NCI-H2029 (cell line): Measurements from ENCODE around the gene RIPOR3.

Experiments used
- DNase-seq: peaks from one replicate; lab custom pipeline; 2025; lab: John Stamatoyannopoulos, UW

The RIPOR3 gene, protein sequence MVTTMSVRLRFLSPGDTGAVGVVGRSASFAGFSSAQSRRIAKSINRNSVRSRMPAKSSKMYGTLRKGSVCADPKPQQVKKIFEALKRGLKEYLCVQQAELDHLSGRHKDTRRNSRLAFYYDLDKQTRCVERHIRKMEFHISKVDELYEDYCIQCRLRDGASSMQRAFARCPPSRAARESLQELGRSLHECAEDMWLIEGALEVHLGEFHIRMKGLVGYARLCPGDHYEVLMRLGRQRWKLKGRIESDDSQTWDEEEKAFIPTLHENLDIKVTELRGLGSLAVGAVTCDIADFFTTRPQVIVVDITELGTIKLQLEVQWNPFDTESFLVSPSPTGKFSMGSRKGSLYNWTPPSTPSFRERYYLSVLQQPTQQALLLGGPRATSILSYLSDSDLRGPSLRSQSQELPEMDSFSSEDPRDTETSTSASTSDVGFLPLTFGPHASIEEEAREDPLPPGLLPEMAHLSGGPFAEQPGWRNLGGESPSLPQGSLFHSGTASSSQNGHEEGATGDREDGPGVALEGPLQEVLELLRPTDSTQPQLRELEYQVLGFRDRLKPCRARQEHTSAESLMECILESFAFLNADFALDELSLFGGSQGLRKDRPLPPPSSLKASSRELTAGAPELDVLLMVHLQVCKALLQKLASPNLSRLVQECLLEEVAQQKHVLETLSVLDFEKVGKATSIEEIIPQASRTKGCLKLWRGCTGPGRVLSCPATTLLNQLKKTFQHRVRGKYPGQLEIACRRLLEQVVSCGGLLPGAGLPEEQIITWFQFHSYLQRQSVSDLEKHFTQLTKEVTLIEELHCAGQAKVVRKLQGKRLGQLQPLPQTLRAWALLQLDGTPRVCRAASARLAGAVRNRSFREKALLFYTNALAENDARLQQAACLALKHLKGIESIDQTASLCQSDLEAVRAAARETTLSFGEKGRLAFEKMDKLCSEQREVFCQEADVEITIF

DNA sequence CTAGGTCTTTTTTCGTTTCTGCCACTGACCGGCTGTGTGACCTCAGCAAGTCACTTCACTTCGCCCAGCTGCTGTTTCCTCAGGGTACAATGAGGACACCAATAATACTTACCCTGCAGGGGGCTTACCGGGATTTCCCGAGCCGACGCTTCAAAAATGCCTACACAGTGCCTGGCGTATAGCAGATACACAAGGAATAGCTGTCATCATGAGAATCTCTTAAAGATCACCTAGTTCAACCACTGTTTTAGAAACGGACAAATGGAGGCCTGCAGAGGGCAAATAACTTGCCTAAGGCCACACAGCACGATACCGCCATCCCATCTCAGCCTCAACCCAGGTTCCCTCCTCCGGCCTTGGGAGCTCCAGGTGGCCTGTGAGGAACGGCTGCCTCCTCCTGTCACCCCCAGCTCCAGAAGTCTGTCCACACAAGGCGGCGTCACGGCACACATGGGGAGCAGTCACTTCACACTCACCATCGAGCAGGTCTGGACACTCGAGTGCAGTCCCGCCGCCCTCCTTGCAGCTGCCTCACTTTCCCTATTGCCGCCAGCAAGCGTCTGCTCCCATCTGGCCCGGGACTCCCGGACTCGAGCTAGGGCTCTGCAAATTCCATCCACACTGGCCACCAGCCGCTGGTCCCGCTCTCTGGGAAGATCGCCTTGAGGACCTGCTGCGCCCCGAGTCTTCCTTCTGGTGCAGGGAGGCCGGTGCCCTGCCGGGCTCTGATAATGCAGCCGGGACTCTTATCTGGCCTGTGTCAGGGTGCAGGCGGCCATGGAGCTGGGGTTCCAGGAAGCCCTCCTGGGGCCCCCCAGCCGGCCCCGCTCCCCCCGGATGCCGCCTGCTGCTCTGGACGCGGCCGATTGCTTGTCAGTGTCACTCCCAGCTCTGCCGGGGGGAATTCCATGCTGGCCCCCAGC, at the start of gene RIPOR3:
Gene RIPOR3, minus strand, starts transcription at position 893 of the 923 bp plus-strand sequence. Its CDS starts 414 bp downstream, at position 479.
- DNase-seq, result no peak

DNA sequence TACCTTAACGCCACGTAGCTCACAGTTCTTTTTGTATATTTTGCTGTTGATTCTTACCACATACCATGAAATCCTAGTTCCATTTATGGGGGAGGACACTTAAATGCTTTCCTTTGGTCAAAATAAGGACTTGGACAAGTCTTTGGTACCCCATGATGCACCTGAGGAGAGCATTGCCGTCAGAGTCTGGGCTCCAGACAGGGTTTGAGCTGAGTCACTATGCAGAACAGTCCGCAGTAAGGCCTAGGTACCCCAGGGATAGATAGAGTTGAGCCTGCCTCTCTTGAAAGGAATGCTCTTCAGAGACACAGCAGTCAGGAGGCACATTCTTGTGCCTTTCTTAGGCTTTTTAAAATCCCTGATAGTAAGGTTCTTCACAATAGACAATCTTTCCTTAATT, 46.0 kb upstream of the RIPOR3 start:
- no peak for DNase-seq

GRCh38 chr20:50735813-50736212, 44.5 kb upstream of the RIPOR3 start:
- no peak for DNase-seq

DNA sequence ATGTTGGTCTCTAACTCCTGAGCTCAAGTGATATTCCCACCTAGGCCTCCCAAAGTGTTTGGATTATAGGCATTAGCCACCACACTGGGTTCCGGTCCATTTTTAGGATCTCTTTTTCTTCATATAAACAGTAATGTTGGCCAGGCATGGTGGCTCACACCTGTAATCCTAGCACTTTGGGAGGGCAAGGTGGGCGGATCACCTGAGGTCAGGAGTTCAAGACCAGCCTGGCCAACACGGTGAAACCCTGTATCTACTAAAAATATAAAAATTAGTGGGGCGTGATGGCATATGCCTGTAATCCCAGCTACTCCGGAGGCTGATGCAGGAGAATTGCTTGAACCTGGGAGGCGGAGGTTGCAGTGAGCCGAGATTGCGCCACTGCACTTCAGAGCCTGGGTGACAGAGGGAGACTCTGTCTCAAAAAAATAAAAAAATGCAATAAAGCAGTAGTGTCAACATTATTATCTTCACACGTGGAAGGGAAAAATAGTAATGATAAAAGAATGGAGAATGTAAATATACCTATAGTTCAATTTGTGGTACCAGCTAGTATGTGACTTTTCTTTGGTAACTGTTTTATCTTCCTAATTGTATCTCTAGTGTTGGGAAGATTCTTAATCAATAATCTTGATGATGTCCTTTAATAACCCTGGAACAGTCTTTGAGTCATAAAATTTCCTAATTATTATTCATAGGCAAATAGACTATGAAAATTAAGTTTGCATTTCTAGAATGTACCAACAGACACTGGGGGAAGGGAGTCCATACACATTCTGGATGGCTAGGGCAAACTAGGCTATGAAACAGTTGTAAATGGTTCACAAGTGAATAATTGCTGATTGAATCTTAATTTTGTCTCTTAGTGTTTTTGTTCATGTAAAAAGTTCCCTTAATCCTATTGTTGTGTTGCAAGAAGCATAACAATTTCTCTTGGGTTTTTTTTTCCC, 43.7 kb upstream of the RIPOR3 start:
- DNase-seq, result no peak

DNA sequence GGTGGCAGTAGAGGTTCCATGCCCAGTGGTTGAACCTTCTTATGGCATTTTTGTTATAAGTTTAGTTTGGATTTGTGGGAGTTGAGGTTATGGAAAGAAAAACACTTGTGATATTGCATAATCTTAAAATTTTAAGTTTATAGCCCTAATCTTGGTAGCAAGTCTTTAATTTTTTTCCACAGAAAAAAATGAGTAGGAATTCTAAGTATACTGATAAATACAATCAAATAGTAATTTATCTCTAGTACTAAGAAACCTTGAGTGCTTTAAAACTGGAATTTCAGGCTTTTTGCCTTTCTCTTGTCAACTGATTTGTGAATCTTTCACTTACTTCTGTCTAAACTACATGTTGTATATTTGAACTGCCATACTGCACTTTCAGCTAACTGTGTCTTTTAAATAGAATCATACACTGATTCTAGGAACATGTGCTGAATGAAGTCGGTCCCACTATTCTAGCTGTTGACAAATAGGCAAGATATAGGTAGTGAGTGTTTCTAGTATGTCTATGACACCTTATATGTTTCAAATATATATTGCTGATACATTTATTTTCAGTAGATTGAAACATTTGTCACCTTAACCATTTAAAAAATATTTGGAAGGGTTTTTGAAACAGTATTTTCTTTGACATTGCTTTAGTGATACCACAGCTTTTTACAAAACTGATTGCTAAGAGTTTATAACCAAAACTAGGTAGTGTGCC, 42.5 kb upstream of the RIPOR3 start:
- no peak for DNase-seq

GRCh38 chr20:50731930-50732690, 40.8 kb upstream of the RIPOR3 start:
- no peak for DNase-seq

- DNase-seq, result peak; percentile 98
Measured at GRCh38 chr20:50731055-50731929, 40.0 kb upstream of the RIPOR3 start, which contains the start of gene PARD6B. Gene PARD6B, plus strand, starts transcription at chr20:50731580. Its CDS starts 207 bp downstream, at chr20:50731787.

- no peak for DNase-seq
Measured at GRCh38 chr20:50730765-50731054, 39.4 kb upstream of the RIPOR3 start.

DNA sequence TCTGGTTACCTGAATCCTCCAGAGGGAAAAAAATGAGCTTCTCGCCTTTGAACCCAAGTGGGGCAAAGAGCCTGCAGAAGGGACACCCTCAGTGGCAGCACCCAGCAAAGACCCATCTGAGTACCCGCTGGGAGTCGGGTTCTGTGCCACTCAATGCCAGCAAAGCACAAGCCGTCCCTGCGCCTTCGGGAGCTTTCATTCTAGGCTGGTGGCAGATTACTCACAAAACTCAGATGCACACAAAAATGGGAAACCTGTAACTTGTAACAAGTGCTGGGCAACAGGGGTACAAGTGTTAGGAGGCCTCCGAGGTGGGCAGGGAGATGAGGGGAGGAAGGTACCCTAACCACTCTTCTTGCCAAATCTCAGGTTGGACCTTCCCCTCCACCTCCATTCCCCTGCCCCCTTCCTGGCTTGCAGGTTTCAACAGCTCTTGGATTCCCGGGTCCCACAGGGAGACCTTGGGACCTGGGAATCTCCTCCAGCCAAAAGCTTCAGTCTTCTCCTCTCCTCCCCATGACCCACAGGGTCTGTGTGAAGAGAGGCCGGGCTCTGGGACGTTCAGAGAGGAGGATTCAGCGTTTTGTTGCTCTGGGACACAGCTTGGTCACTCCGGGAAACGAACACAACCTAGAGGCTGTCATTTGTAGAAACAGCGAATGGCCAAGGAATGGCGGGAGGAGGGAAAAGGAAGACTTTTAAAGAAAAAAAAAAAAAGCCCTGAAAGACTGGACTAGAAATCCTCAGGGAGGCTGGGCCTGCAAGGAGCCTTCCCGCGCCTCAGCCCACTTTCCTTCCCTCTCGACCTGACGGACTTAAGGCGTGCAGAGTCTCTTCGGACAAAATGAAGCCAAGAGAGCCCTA, 38.8 kb upstream of the RIPOR3 start:
- no peak for DNase-seq

GRCh38 chr20:50728981-50729874, 37.9 kb upstream of the RIPOR3 start:
- DNase-seq, result no peak

DNA sequence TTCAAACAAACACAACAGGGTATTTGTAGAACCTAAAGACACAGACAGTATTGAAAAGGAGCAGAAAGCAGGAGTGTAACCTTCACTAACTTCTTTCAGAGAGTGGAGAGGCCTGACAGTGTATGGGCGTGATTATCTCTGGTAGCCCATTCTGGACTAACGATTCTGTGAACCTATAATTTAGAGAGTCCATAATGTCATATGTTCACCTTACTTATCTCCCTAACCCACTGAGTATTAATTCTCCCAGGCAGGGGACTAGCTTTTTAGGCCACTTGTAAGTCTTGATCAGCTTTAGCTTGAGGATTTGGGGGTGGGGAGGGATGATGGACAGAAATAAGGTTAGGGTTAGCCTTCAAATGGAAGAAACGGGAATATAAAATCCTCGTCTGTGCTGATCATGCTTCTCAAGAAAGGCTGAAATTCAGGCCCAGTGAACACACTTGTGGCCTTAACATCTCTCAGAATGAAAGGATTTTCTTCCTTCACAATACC, 37.2 kb upstream of the RIPOR3 start:
- DNase-seq, result no peak

- no peak for DNase-seq
Measured at GRCh38 chr20:50727792-50728485, 36.6 kb upstream of the RIPOR3 start.

- no peak for DNase-seq
Measured at GRCh38 chr20:50726955-50727791, 35.8 kb upstream of the RIPOR3 start.

DNA sequence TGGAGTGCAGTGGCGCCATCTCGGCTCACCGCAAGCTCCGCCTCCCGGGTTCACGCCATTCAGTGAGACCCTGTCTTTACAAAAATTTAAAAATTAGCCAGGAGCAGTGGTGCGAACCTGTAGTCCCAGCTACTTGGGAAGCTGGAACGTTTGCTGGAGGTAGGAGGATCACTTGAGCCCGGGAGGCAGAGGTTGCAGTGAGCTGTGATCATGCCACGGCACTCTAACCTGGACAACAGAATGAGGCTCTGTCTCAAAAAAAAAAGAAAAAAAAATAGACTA, 34.3 kb upstream of the RIPOR3 start:
- DNase-seq, result no peak
